Measurements from ENCODE around the gene CDH11. TPM values are rescaled to one million over a fixed set of nuclear protein-coding genes. Genes with fewer than 3 reads are reported as not detected.
A peak's percentile ranks its signal among the peaks of the same experiment; 100 is the strongest.

The CDH11 gene
- total RNA-seq, 3 donors from 2014 or later: 41.8 to 70.0 (median 52.8) TPM

- TF ChIP-seq POLR2AphosphoS5 (IDR thresholded peaks at IDR 0.05) (no peak), POLR2A (IDR thresholded peaks at IDR 0.05) (no peak)
- TF ChIP-seq, protein P1, sequence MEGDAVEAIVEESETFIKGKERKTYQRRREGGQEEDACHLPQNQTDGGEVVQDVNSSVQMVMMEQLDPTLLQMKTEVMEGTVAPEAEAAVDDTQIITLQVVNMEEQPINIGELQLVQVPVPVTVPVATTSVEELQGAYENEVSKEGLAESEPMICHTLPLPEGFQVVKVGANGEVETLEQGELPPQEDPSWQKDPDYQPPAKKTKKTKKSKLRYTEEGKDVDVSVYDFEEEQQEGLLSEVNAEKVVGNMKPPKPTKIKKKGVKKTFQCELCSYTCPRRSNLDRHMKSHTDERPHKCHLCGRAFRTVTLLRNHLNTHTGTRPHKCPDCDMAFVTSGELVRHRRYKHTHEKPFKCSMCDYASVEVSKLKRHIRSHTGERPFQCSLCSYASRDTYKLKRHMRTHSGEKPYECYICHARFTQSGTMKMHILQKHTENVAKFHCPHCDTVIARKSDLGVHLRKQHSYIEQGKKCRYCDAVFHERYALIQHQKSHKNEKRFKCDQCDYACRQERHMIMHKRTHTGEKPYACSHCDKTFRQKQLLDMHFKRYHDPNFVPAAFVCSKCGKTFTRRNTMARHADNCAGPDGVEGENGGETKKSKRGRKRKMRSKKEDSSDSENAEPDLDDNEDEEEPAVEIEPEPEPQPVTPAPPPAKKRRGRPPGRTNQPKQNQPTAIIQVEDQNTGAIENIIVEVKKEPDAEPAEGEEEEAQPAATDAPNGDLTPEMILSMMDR (IDR thresholded peaks at IDR 0.05): no peak
- intact Hi-C loops (cut with DNase I; ENCODE audit: low total_unique reads): no loop called here
- H3K9me3 ChIP-seq: no peaks in the 10 kb centered on the region
- no peaks in the 10 kb centered on the region for H3K4me1 ChIP-seq
- H3K36me3 ChIP-seq: no peaks in the 10 kb centered on the region
- H3K27ac ChIP-seq: no peak overlapping the region
- no peak overlapping the region for H3K4me3 ChIP-seq
- DNase-seq (ENCODE audit: low spot score in 2 of 2): no peak
- no peaks in the 10 kb centered on the region for H3K27me3 ChIP-seq
Measured at GRCh38 chr16:65049679-65050078, 72.2 kb downstream of the CDH11 start.

DNA sequence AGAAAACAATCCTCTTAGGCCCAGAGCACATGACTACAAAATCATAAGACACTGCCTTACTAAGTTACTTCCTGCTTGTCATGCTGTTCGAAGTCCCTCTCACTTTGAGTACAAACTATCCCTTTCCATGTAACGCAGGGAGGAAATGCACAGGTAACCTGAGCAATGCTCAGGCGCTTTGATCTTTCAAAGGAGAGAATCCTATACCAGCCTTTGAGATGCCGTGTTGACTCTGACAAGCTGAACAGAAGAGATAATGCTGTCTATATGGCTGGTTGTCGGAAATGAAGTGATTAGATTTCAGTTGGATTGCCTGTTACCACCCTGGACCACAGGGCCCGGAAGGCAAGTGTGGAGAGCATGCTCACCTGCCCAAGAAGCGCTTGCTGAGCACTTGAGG, 75.9 kb downstream of the CDH11 start:
- Histone ChIP-seq H3K36me3 (no peaks in the 10 kb centered on the region), H3K4me1 (no peaks in the 10 kb centered on the region), H3K9me3 (no peaks in the 10 kb centered on the region), H3K4me3 (no peak overlapping the region), H3K27ac (no peak overlapping the region), H3K27me3 (no peaks in the 10 kb centered on the region)
- intact Hi-C loops (cut with DNase I; ENCODE audit: low total_unique reads): no loop called here
- no peak for DNase-seq (ENCODE audit: low spot score in 2 of 2)
- TF ChIP-seq POLR2A (IDR thresholded peaks at IDR 0.05): no peak
- no peak for TF ChIP-seq POLR2AphosphoS5 (IDR thresholded peaks at IDR 0.05)
- TF ChIP-seq, protein P1 (IDR thresholded peaks at IDR 0.05): no peak

DNA sequence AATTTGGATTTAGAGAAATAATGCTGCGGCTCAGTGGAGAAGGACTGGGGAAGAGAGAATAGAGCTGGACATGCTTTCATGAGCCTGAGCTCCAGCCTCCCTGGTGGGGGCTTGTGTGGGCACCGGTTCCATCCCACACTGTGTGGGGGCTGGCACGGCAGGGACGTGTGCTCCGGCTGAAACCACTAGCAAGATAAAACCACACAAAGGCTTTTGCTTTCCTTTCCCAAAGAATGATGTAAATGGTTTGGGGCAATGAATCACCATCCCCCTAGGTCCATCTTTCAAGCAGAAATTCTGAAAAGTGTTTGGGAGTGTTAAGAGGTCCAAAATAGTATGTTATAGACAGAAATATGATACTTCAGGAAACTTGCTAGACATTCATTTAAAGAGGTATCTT, 77.0 kb downstream of the CDH11 start:
- Histone ChIP-seq H3K4me1 (no peaks in the 10 kb centered on the region), H3K27ac (peak overlapping the region in 1 of 2 donors; percentile 5), H3K4me3 (no peak overlapping the region), H3K9me3 (no peaks in the 10 kb centered on the region), H3K27me3 (no peaks in the 10 kb centered on the region), H3K36me3 (no peaks in the 10 kb centered on the region)
- intact Hi-C loops (cut with DNase I; ENCODE audit: low total_unique reads): no loop called here
- no peak for DNase-seq (ENCODE audit: low spot score in 2 of 2)
- TF ChIP-seq POLR2A (IDR thresholded peaks at IDR 0.05) (no peak), POLR2AphosphoS5 (IDR thresholded peaks at IDR 0.05) (no peak)
- TF ChIP-seq, protein P1 (IDR thresholded peaks at IDR 0.05): no peak

GRCh38 chr16:65044026-65044425, 77.8 kb downstream of the CDH11 start:
- DNase-seq (ENCODE audit: low spot score in 2 of 2): no peak
- intact Hi-C loops (cut with DNase I; ENCODE audit: low total_unique reads): no loop called here
- H3K9me3 ChIP-seq: no peaks in the 10 kb centered on the region
- TF ChIP-seq, protein P1 (IDR thresholded peaks at IDR 0.05): no peak
- TF ChIP-seq POLR2A (IDR thresholded peaks at IDR 0.05) (no peak), POLR2AphosphoS5 (IDR thresholded peaks at IDR 0.05) (no peak)
- no peaks in the 10 kb centered on the region for H3K27me3 ChIP-seq
- H3K36me3 ChIP-seq: no peaks in the 10 kb centered on the region
- H3K27ac ChIP-seq: no peak overlapping the region
- no peak overlapping the region for H3K4me3 ChIP-seq
- H3K4me1 ChIP-seq: no peaks in the 10 kb centered on the region

- Histone ChIP-seq H3K4me3 (no peak overlapping the region), H3K27me3 (no peaks in the 10 kb centered on the region), H3K4me1 (no peaks in the 10 kb centered on the region), H3K36me3 (no peaks in the 10 kb centered on the region), H3K27ac (no peak overlapping the region), H3K9me3 (no peaks in the 10 kb centered on the region)
- TF ChIP-seq, protein P1 (IDR thresholded peaks at IDR 0.05): no peak
- TF ChIP-seq POLR2AphosphoS5 (IDR thresholded peaks at IDR 0.05): no peak
- TF ChIP-seq POLR2A (IDR thresholded peaks at IDR 0.05): no peak
- DNase-seq (ENCODE audit: low spot score in 2 of 2): no peak
- intact Hi-C loops (cut with DNase I; ENCODE audit: low total_unique reads): no loop called here
Measured at GRCh38 chr16:65042438-65043365, 79.2 kb downstream of the CDH11 start.

Measured in breast epithelium (tissue), 4 donors.